Erythroblast (primary cell): ENCODE measurements around the gene CDCA5.

Source experiments
- DNase-seq, 2 experiments: peaks; one replicate each; lab custom pipeline; 2025; lab: John Stamatoyannopoulos, UW
- GATA1 ChIP-seq: IDR thresholded peaks from 2 replicates; pipeline ENCODE4 v1.6.1; 2011; ENCODE audit warnings: low read depth, mild to moderate bottlenecking, control low read depth, low read length, moderate library complexity
- POLR2A ChIP-seq: IDR thresholded peaks from 2 replicates; pipeline ENCODE4 v1.6.1; 2011; ENCODE audit warnings: mild to moderate bottlenecking, low read length

The CDCA5 gene

GRCh38 chr11:65063532-65063931 lies 20.3 kb downstream of the CDCA5 start:
- no peak for DNase-seq
- TF ChIP-seq POLR2A (no peak), GATA1 (no peak)

- TF ChIP-seq POLR2A, result no peak
- no peak for TF ChIP-seq GATA1
- peak; percentile 56 to 60 for DNase-seq
Observed at GRCh38 chr11:65060913-65061408, 22.9 kb downstream of the CDCA5 start.

GRCh38 chr11:65059959-65060824 lies 23.6 kb downstream of the CDCA5 start:
- no peak for TF ChIP-seq POLR2A

GRCh38 chr11:65059523-65059922 lies 24.3 kb downstream of the CDCA5 start:
- DNase-seq, result no peak
- TF ChIP-seq GATA1, result no peak
- TF ChIP-seq POLR2A, result no peak

More at GRCh38 chr11:65059959-65060824, 23.6 kb downstream of the CDCA5 start:
- DNase-seq, result peak; percentile 20 to 28

GRCh38 chr11:65058419-65059054 lies 25.3 kb downstream of the CDCA5 start, which contains the start of gene NAALADL1:
Gene NAALADL1 (minus strand): TSS chr11:65058553. CDS start chr11:65058521, 32 bp downstream.
- TF ChIP-seq GATA1, result no peak
- no peak for TF ChIP-seq POLR2A

GRCh38 chr11:65058012-65058411 lies 25.8 kb downstream of the CDCA5 start:
- TF ChIP-seq GATA1 (no peak), POLR2A (no peak)
- DNase-seq, result no peak

More at GRCh38 chr11:65058419-65059054, 25.3 kb downstream of the CDCA5 start, which contains the start of gene NAALADL1:
- DNase-seq, result no peak

- TF ChIP-seq POLR2A, result no peak
- TF ChIP-seq GATA1, result no peak
- no peak for DNase-seq
Observed at GRCh38 chr11:65057526-65057925, 26.3 kb downstream of the CDCA5 start.

GRCh38 chr11:65056999-65057398 lies 26.8 kb downstream of the CDCA5 start:
- no peak for DNase-seq
- no peak for TF ChIP-seq GATA1
- no peak for TF ChIP-seq POLR2A

GRCh38 chr11:65055538-65055937 lies 28.3 kb downstream of the CDCA5 start:
- DNase-seq, result no peak
- TF ChIP-seq GATA1, result no peak
- TF ChIP-seq POLR2A, result no peak

- TF ChIP-seq POLR2A (no peak), GATA1 (no peak)
- DNase-seq, result no peak
Observed at GRCh38 chr11:65053827-65054508, 29.9 kb downstream of the CDCA5 start.

GRCh38 chr11:65051398-65051858 lies 32.4 kb downstream of the CDCA5 start:
- no peak for DNase-seq
- TF ChIP-seq POLR2A (no peak), GATA1 (no peak)

GRCh38 chr11:65047581-65048422 lies 36.0 kb downstream of the CDCA5 start:
- TF ChIP-seq POLR2A, result no peak
- TF ChIP-seq GATA1, result no peak
- peak in 1 of 2 experiments; percentile 23 for DNase-seq
